Measurements from ENCODE around the gene MTM1.

DNA sequence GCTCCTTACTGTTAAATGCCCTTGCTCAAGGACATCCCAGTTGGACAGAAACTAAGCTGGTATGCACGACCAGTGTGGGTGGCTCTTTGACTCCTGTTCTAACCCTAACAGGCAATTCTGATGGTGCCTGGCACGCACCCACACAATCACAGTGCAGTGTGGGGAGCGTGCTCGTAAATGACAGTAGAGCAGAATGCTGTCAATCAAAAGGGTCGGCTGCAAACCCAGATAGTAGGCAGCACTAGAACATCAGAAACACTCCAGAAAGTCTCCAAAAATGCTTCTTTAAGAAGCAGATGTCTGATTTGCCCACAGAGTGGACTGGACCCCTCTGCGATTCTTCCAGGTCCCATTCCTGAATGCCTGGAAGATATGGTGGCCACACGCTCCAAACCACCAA is 37.6 kb upstream of the MTM1 start:
- TF ChIP-seq CTCF (tag by site-specific recombination; IDR thresholded peaks at IDR 0.05) (no peak), ZNF664 (tag by site-specific recombination; IDR thresholded peaks at IDR 0.05) (no peak), MEIS1 (CRISPR knock-in tag; IDR thresholded peaks at IDR 0.05; ENCODE audit: borderline replicate concordance) (no peak), ZNF704 (tag by site-specific recombination; IDR thresholded peaks at IDR 0.05) (no peak), ZNF677 (tag by site-specific recombination; IDR thresholded peaks at IDR 0.05) (no peak), ZNF654 (tag by site-specific recombination; IDR thresholded peaks at IDR 0.05; ENCODE audit: low read depth) (no peak), ZNF324 (tag by site-specific recombination; IDR thresholded peaks at IDR 0.05) (no peak), ZNF274 (IDR thresholded peaks at IDR 0.05; ENCODE audit: low read length) (no peak), ZNF274 (tag by site-specific recombination; IDR thresholded peaks at IDR 0.05; ENCODE audit: borderline replicate concordance) (no peak)
- TF ChIP-seq, protein P1, sequence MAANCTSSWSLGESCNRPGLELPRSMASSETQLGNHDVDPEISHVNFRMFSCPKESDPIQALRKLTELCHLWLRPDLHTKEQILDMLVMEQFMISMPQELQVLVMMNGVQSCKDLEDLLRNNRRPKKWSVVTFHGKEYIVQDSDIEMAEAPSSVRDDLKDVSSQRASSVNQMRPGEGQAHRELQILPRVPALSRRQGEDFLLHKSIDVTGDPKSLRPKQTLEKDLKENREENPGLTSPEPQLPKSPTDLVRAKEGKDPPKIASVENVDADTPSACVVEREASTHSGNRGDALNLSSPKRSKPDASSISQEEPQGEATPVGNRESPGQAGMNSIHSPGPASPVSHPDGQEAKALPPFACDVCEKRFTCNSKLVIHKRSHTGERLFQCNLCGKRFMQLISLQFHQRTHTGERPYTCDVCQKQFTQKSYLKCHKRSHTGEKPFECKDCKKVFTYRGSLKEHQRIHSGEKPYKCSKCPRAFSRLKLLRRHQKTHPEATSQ (tag by site-specific recombination; IDR thresholded peaks at IDR 0.05), result no peak
- TF ChIP-seq, protein P2, sequence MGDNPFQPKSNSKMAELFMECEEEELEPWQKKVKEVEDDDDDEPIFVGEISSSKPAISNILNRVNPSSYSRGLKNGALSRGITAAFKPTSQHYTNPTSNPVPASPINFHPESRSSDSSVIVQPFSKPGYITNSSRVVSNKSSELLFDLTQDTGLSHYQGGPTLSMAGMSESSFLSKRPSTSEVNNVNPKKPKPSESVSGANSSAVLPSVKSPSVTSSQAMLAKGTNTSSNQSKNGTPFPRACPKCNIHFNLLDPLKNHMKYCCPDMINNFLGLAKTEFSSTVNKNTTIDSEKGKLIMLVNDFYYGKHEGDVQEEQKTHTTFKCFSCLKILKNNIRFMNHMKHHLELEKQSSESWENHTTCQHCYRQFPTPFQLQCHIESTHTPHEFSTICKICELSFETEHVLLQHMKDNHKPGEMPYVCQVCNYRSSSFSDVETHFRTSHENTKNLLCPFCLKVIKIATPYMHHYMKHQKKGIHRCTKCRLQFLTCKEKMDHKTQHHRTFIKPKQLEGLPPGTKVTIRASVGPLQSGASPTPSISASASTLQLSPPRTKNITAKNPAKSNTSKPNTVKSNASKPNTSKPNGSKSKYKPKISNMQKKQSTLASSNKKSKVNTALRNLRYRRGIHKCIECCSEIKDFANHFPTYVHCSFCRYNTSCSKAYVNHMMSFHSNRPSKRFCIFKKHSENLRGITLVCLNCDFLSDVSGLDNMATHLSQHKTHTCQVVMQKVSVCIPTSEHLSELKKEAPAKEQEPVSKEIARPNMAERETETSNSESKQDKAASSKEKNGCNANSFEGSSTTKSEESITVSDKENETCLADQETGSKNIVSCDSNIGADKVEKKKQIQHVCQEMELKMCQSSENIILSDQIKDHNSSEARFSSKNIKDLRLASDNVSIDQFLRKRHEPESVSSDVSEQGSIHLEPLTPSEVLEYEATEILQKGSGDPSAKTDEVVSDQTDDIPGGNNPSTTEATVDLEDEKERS (tag by site-specific recombination; IDR thresholded peaks at IDR 0.05), result no peak
- TF ChIP-seq, protein P3, sequence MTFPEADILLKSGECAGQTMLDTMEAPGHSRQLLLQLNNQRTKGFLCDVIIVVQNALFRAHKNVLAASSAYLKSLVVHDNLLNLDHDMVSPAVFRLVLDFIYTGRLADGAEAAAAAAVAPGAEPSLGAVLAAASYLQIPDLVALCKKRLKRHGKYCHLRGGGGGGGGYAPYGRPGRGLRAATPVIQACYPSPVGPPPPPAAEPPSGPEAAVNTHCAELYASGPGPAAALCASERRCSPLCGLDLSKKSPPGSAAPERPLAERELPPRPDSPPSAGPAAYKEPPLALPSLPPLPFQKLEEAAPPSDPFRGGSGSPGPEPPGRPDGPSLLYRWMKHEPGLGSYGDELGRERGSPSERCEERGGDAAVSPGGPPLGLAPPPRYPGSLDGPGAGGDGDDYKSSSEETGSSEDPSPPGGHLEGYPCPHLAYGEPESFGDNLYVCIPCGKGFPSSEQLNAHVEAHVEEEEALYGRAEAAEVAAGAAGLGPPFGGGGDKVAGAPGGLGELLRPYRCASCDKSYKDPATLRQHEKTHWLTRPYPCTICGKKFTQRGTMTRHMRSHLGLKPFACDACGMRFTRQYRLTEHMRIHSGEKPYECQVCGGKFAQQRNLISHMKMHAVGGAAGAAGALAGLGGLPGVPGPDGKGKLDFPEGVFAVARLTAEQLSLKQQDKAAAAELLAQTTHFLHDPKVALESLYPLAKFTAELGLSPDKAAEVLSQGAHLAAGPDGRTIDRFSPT (tag by site-specific recombination; IDR thresholded peaks at IDR 0.05), result no peak
- TF ChIP-seq, protein P4, sequence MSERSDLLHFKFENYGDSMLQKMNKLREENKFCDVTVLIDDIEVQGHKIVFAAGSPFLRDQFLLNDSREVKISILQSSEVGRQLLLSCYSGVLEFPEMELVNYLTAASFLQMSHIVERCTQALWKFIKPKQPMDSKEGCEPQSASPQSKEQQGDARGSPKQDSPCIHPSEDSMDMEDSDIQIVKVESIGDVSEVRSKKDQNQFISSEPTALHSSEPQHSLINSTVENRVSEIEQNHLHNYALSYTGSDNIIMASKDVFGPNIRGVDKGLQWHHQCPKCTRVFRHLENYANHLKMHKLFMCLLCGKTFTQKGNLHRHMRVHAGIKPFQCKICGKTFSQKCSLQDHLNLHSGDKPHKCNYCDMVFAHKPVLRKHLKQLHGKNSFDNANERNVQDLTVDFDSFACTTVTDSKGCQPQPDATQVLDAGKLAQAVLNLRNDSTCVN (tag by site-specific recombination; optimal IDR thresholded peaks at IDR 0.05), result no peak
